Ovary (tissue), 9 donors: ENCODE measurements around the gene TSPAN10. TPM values are rescaled to one million over a fixed set of nuclear protein-coding genes. Genes with fewer than 3 reads are reported as not detected.

ENCODE experiments used
- DNase-seq, 5 donors: peaks; one replicate each; pipeline ENCODE4 v3.0.0-alpha.2; 2019 to 2020
- H3K27ac ChIP-seq, 2 donors: fragments of 200-600 bp; one replicate each; pipeline versions ENCODE4 v1.5.1 to v1.8.0; 2019 to 2022
- H3K27me3 ChIP-seq: fragments of 200-600 bp; one replicate; pipeline ENCODE4 v1.8.0; 2022
- H3K36me3 ChIP-seq: fragments of 200-600 bp; sonication (generic); one replicate; pipeline ENCODE4 v1.5.1; 2019
- H3K4me1 ChIP-seq: one replicate; pipeline ENCODE4 v1.8.1; 2013; ENCODE audit warnings: mild to moderate bottlenecking, moderate library complexity; ENCODE audit not compliant: insufficient read depth
- H3K4me3 ChIP-seq: fragments of 200-600 bp; sonication (generic); one replicate; pipeline ENCODE4 v1.5.1; 2017
- H3K9me3 ChIP-seq, 2 donors: fragments of 200-600 bp in 1 of 2; sonication (generic) in 1 of 2; one replicate each; pipeline versions ENCODE4 v1.5.1 to v1.8.1; 2013 to 2019; ENCODE audit warnings: mild to moderate bottlenecking in 1 of 2, moderate library complexity in 1 of 2
- CTCF ChIP-seq, 3 donors: fragments of 450-650 bp in 2 of 3; fragments of 200-600 bp in 1 of 3; IDR thresholded peaks; one replicate each; pipeline versions ENCODE4 v1.5.1 to v1.8.0; 2016 to 2022; ENCODE audit warnings: antibody characterized with exemption in 3 of 3, mild to moderate bottlenecking in 1 of 3
- EP300 ChIP-seq: sonication (generic); formaldehyde crosslinking; IDR thresholded peaks from one replicate; pipeline ENCODE4 v1.6.1; 2017; ENCODE audit warnings: antibody characterized with exemption
- POLR2A ChIP-seq: fragments of 450-650 bp; IDR thresholded peaks from one replicate; pipeline ENCODE4 v1.6.1; 2017; ENCODE audit warnings: antibody characterized with exemption, mild to moderate bottlenecking, moderate library complexity
- WGBS, 3 donors: extraction: QIAGEN DNeasy Blood & Tissue Kit in 1 of 3; methylation state at CpG; one replicate each; pipeline versions ENCODE4 v1.1.5 to v1.1.7; 2013 to 2017; 5-methylcytosine and 5-hydroxymethylcytosine counted together
- intact Hi-C, 4 donors: fragments of 100-400 bp; cut with DNase I; formaldehyde crosslinking; loops; one replicate each; pipeline versions ENCODE4 v1.11.0 to v1.15.1; 2022 to 2023
- microRNA-seq, 3 donors: library from miRNA; unstranded; fragments of <30 nt; microRNA quantifications; one replicate each; pipeline versions ENCODE4 to v1.2.0, GENCODE V29; 2019 to 2020
- polyA plus RNA-seq, 2 donors: library from polyadenylated mRNA; stranded (reverse); fragments of 200-250 nt in 1 of 2; fragments of 350-450 nt in 1 of 2; fragmentation: Illumina TruSeq in 1 of 2; extraction: RNeasy Lipid Tissue Mini Kit (QIAGEN cat#74804) in 1 of 2; gene quantifications; one replicate each; pipeline ENCODE4 v1.2.3, GENCODE V29; 2013 to 2014
- small RNA-seq: library from RNA; depleted of rRNA; stranded (forward); fragments of <200 nt; gene quantifications from one replicate; pipeline ENCODE3, GENCODE V24; 2016
- total RNA-seq, 7 donors: library from RNA; depleted of rRNA in 2 of 7; stranded (reverse); fragments of >200 nt in 2 of 7; fragmentation: NEBNext Ultra II Directional in 3 of 7; extraction: Animal tissue kit (Norgen Biotek cat#: 25700) in 3 of 7; gene quantifications; one replicate each; pipeline versions ENCODE4 v1.1.0 to v1.2.4, GENCODE V29; 2016 to 2023
- donor health status: DM: no; HTN: no; CAD: no; lungs with moderate emphysema.
- donor health status: DM: no; HTN: no; CAD: no.
- donor health status: Bipolar disorder and iron deficiency.
- donor health status: DM: yes; HTN: yes; CAD: no.
- donor health status: DM: no; HTN: no; CAD: no.
- donor health status: DM: yes; HTN: yes; CAD: no.

TSPAN10 gene
- total and polyA plus RNA-seq, 9 donors: 0.68 to 3.3 (median 1.2) TPM

GRCh38 chr17:81696218-81696941, 59.4 kb downstream of the TSPAN10 start:
- peaks cover 2% of the 10 kb centered on the region for H3K4me1 ChIP-seq
- H3K4me3 ChIP-seq: no peak overlapping the region
- TF ChIP-seq EP300 (no peak), POLR2A (no peak), CTCF (IDR thresholded peaks at IDR 0.05) (no peak)
- 89 to 92% (median 89%) methylated on average over 35 to 40 of the region's 40 CpGs for WGBS, 3 donors
- no peak for DNase-seq
- intact Hi-C loops: no loop called here
- no peak overlapping the region for H3K27ac ChIP-seq
- H3K9me3 ChIP-seq: no peaks in the 10 kb centered on the region
- no peaks in the 10 kb centered on the region for H3K27me3 ChIP-seq
- H3K36me3 ChIP-seq: no peaks in the 10 kb centered on the region

GRCh38 chr17:81697261-81698044, 60.5 kb downstream of the TSPAN10 start:
- no peak for DNase-seq
- H3K4me3 ChIP-seq: no peak overlapping the region
- WGBS, 3 donors: 75 to 79% (median 78%) methylated on average over 25 of the region's 25 CpGs
- TF ChIP-seq POLR2A (no peak), EP300 (no peak), CTCF (IDR thresholded peaks at IDR 0.05) (no peak)
- no peaks in the 10 kb centered on the region for H3K9me3 ChIP-seq
- no peaks in the 10 kb centered on the region for H3K27me3 ChIP-seq
- intact Hi-C loops: no loop called here
- no peak overlapping the region for H3K27ac ChIP-seq
- H3K36me3 ChIP-seq: no peaks in the 10 kb centered on the region
- peaks cover 2% of the 10 kb centered on the region for H3K4me1 ChIP-seq

Small RNA genes within 50 kb of the gene (microRNA-seq; reads per million reads assigned to microRNA genes)
- 0 reads per million in 3 donors for gene MIR6786

Small RNA genes within 50 kb of the gene (small RNA-seq; reads per million reads assigned to genes)
- not detected for gene MIR6786

Other genes with a start within 250 kb of the TSPAN10 start
- gene BAHCC1, start 241.7 kb upstream of the TSPAN10 start, total RNA-seq: 10 to 100 TPM in 6 of 7 donors, 1 to 10 TPM in 1; 7.6 to 31.9 (median 24.2) TPM
- 10 to 100 TPM in 1 of 2 donors, 1 to 10 TPM in 1; 1.9 to 16.0 TPM for gene BAHCC1, start 241.7 kb upstream of the TSPAN10 start, polyA plus RNA-seq
- 1,000 to 10,000 TPM; 3,016 to 5,681 (median 4,174) TPM for gene ACTG1, start 124.4 kb upstream of the TSPAN10 start, total RNA-seq
- gene ACTG1, start 124.4 kb upstream of the TSPAN10 start, polyA plus RNA-seq: 1,000 to 10,000 TPM; 1,825 to 3,391 TPM
- gene FSCN2, start 108.8 kb upstream of the TSPAN10 start, total RNA-seq: 1 to 10 TPM; 1.8 to 6.4 (median 3.9) TPM
- 1 to 10 TPM in 1 of 2 donors, under 1 TPM in 1; 0.13 to 1.6 TPM for gene FSCN2, start 108.8 kb upstream of the TSPAN10 start, polyA plus RNA-seq
- 10 to 100 TPM; 14.9 to 29.1 (median 25.1) TPM for gene FAAP100, start 84.8 kb upstream of the TSPAN10 start, total RNA-seq
- gene FAAP100, start 84.8 kb upstream of the TSPAN10 start, polyA plus RNA-seq: 10 to 100 TPM in 1 of 2 donors, under 1 TPM in 1; 0.77 to 19.7 TPM
- 10 to 100 TPM; 24.4 to 76.0 (median 56.3) TPM for gene NPLOC4, start 84 bp upstream of the TSPAN10 start, total RNA-seq
- gene NPLOC4, start 84 bp upstream of the TSPAN10 start, polyA plus RNA-seq: 10 to 100 TPM; 25.4 to 84.8 TPM
- under 1 TPM in 1 of 7 donors, not detected in 6; 0.22 TPM for gene PDE6G, start 19.3 kb downstream of the TSPAN10 start, total RNA-seq
- gene PDE6G, start 19.3 kb downstream of the TSPAN10 start, polyA plus RNA-seq: 1 to 10 TPM in 1 of 2 donors, under 1 TPM in 1; 0.39 to 1.3 TPM
- gene OXLD1, start 29.4 kb downstream of the TSPAN10 start, total RNA-seq: 10 to 100 TPM; 14.5 to 35.7 (median 20.9) TPM
- 10 to 100 TPM in 1 of 2 donors, 1 to 10 TPM in 1; 1.7 to 32.8 TPM for gene OXLD1, start 29.4 kb downstream of the TSPAN10 start, polyA plus RNA-seq
- gene CCDC137, start 29.5 kb downstream of the TSPAN10 start, total RNA-seq: 10 to 100 TPM in 3 of 7 donors, 1 to 10 TPM in 4; 5.1 to 17.8 (median 9.4) TPM
- 10 to 100 TPM in 1 of 2 donors, 1 to 10 TPM in 1; 6.9 to 10.4 TPM for gene CCDC137, start 29.5 kb downstream of the TSPAN10 start, polyA plus RNA-seq
- 10 to 100 TPM; 22.8 to 45.1 (median 31.1) TPM for gene ARL16, start 46.6 kb downstream of the TSPAN10 start, total RNA-seq
- 10 to 100 TPM; 29.4 to 55.5 TPM for gene ARL16, start 46.6 kb downstream of the TSPAN10 start, polyA plus RNA-seq
- 10 to 100 TPM; 39.1 to 91.5 (median 71.7) TPM for gene HGS, start 46.8 kb downstream of the TSPAN10 start, total RNA-seq
- 10 to 100 TPM; 73.4 to 73.9 TPM for gene HGS, start 46.8 kb downstream of the TSPAN10 start, polyA plus RNA-seq
- 10 to 100 TPM; 23.5 to 47.2 (median 39.5) TPM for gene MRPL12, start 66.2 kb downstream of the TSPAN10 start, total RNA-seq
- 10 to 100 TPM; 12.9 to 36.8 TPM for gene MRPL12, start 66.2 kb downstream of the TSPAN10 start, polyA plus RNA-seq
- 1 to 10 TPM; 2.4 to 9.8 (median 7.9) TPM for gene SLC25A10, start 75.1 kb downstream of the TSPAN10 start, total RNA-seq
- 1 to 10 TPM in 1 of 2 donors, under 1 TPM in 1; 0.12 to 8.7 TPM for gene SLC25A10, start 75.1 kb downstream of the TSPAN10 start, polyA plus RNA-seq
- not detected for gene GCGR, start 167.0 kb downstream of the TSPAN10 start, total RNA-seq
- gene GCGR, start 167.0 kb downstream of the TSPAN10 start, polyA plus RNA-seq: not detected
- 100 to 1,000 TPM in 3 of 7 donors, 10 to 100 TPM in 4; 81.1 to 135 (median 97.0) TPM for gene MCRIP1, start 196.1 kb downstream of the TSPAN10 start, total RNA-seq
- 100 to 1,000 TPM in 1 of 2 donors, under 1 TPM in 1; 0.30 to 129 TPM for gene MCRIP1, start 196.1 kb downstream of the TSPAN10 start, polyA plus RNA-seq
- not detected for gene PPP1R27, start 197.9 kb downstream of the TSPAN10 start, total RNA-seq
- gene PPP1R27, start 197.9 kb downstream of the TSPAN10 start, polyA plus RNA-seq: under 1 TPM in 1 of 2 donors, not detected in 1; 0.22 TPM
- 100 to 1,000 TPM; 230 to 435 (median 312) TPM for gene P4HB, start 223.3 kb downstream of the TSPAN10 start, total RNA-seq
- gene P4HB, start 223.3 kb downstream of the TSPAN10 start, polyA plus RNA-seq: 1,000 to 10,000 TPM in 1 of 2 donors, 100 to 1,000 TPM in 1; 222 to 2,080 TPM
- 100 to 1,000 TPM in 6 of 7 donors, 10 to 100 TPM in 1; 52.0 to 455 (median 318) TPM for gene ARHGDIA, start 234.1 kb downstream of the TSPAN10 start, total RNA-seq
- gene ARHGDIA, start 234.1 kb downstream of the TSPAN10 start, polyA plus RNA-seq: 100 to 1,000 TPM in 1 of 2 donors, 10 to 100 TPM in 1; 65.8 to 158 TPM